HEK293 (cell line): ENCODE results near the gene AGBL3.

ENCODE experiments used
- CTCF ChIA-PET: fragments of 350-600 bp; formaldehyde crosslinking; extraction: SDS; loops from one replicate; lab custom pipeline; 2021; ENCODE audit warnings: antibody characterized with exemption; lab: Yijun Ruan, JAX
- POLR2A ChIA-PET: fragments of 300-600 bp; formaldehyde crosslinking; extraction: SDS; loops from one replicate; lab custom pipeline; 2020; ENCODE audit warnings: antibody characterized with exemption, inconsistent platforms; lab: Yijun Ruan, JAX
- H3K27ac ChIP-seq: fragments of 200-500 bp; sonication (Bioruptor generic); 2 replicates; pipeline ENCODE4 v1.5.1; 2014; ENCODE audit warnings: low read depth, low read length, control low read depth, inconsistent platforms; ENCODE audit errors: extremely low read depth
- H3K36me3 ChIP-seq, 2 experiments: fragments of 200-500 bp in 1 of 2; sonication (Bioruptor generic) in 1 of 2; 1 replicate in 1 of 2; 2 replicates in 1 of 2; pipeline ENCODE4 v1.5.1; 2014 to 2017; ENCODE audit warnings: inconsistent platforms in 2 of 2, low read length in 2 of 2; ENCODE audit not compliant: control insufficient read depth in 2 of 2, insufficient read depth in 1 of 2
- H3K4me1 ChIP-seq: fragments of 200-500 bp; sonication (Bioruptor generic); 2 replicates; pipeline ENCODE4 v1.5.1; 2014; ENCODE audit warnings: mild to moderate bottlenecking, low read length, inconsistent platforms; ENCODE audit not compliant: control insufficient read depth, insufficient read depth
- H3K4me3 ChIP-seq: 2 replicates; pipeline ENCODE4 v1.5.1; 2011; ENCODE audit warnings: low read depth, mild to moderate bottlenecking, control low read depth, low read length, moderate library complexity
- H3K9me3 ChIP-seq: fragments of 200-500 bp; sonication (Bioruptor generic); 2 replicates; pipeline ENCODE4 v1.5.1; 2014; ENCODE audit warnings: low read depth, low read length, inconsistent platforms; ENCODE audit not compliant: control insufficient read depth, insufficient read depth
- IKZF3 ChIP-seq: fragments of 450-650 bp; IDR thresholded peaks from 2 replicates; pipeline ENCODE4 v1.5.0; 2018; ENCODE audit warnings: missing biosample characterization, mild to moderate bottlenecking, missing genetic modification characterization, moderate library complexity
- OSR2 ChIP-seq: fragments of 450-650 bp; formaldehyde crosslinking; IDR thresholded peaks from 2 replicates; pipeline ENCODE4 v1.5.1; 2016; ENCODE audit warnings: missing biosample characterization, missing genetic modification characterization
- PRDM2 ChIP-seq: fragments of 450-650 bp; formaldehyde crosslinking; IDR thresholded peaks from 2 replicates; pipeline ENCODE4 v1.5.1; 2016; ENCODE audit warnings: missing biosample characterization, missing genetic modification characterization, borderline replicate concordance
- RBAK ChIP-seq: fragments of 450-650 bp; formaldehyde crosslinking; IDR thresholded peaks from 2 replicates; pipeline ENCODE4 v1.5.1; 2016; ENCODE audit warnings: missing biosample characterization, missing genetic modification characterization
- SP3 ChIP-seq: fragments of 450-650 bp; formaldehyde crosslinking; IDR thresholded peaks from 2 replicates; pipeline ENCODE4 v1.5.1; 2016; ENCODE audit warnings: missing biosample characterization, missing genetic modification characterization
- ZBTB49 ChIP-seq: fragments of 450-650 bp; formaldehyde crosslinking; IDR thresholded peaks from 2 replicates; pipeline ENCODE4 v1.5.1; 2016; ENCODE audit warnings: missing biosample characterization, missing genetic modification characterization, low read depth
- ZBTB6 ChIP-seq: fragments of 450-650 bp; formaldehyde crosslinking; IDR thresholded peaks from 2 replicates; pipeline ENCODE4 v1.5.1; 2017; ENCODE audit warnings: missing biosample characterization, missing genetic modification characterization
- ZNF132 ChIP-seq: fragments of 450-650 bp; formaldehyde crosslinking; IDR thresholded peaks from 2 replicates; pipeline ENCODE4 v1.5.1; 2017; ENCODE audit warnings: missing biosample characterization, missing genetic modification characterization, borderline replicate concordance
- ZNF146 ChIP-seq: fragments of 450-650 bp; formaldehyde crosslinking; IDR thresholded peaks from 2 replicates; pipeline ENCODE4 v1.5.1; 2016; ENCODE audit warnings: missing biosample characterization, missing genetic modification characterization
- ZNF23 ChIP-seq: fragments of 450-650 bp; formaldehyde crosslinking; IDR thresholded peaks from 2 replicates; pipeline ENCODE4 v1.5.1; 2016; ENCODE audit warnings: missing biosample characterization, missing genetic modification characterization, borderline replicate concordance
- ZNF473 ChIP-seq: fragments of 450-650 bp; formaldehyde crosslinking; IDR thresholded peaks from 2 replicates; pipeline ENCODE4 v1.5.1; 2017; ENCODE audit warnings: missing biosample characterization, missing genetic modification characterization
- ZNF548 ChIP-seq: fragments of 450-650 bp; formaldehyde crosslinking; IDR thresholded peaks from 2 replicates; pipeline ENCODE4 v1.5.1; 2016; ENCODE audit warnings: missing biosample characterization, missing genetic modification characterization
- ZNF596 ChIP-seq: fragments of 450-650 bp; IDR thresholded peaks from 2 replicates; pipeline ENCODE4 v1.5.0; 2018; ENCODE audit warnings: missing biosample characterization, mild to moderate bottlenecking, missing genetic modification characterization, moderate library complexity
- ZNF777 ChIP-seq: fragments of 450-650 bp; formaldehyde crosslinking; IDR thresholded peaks from 2 replicates; pipeline ENCODE4 v1.5.1; 2017; ENCODE audit warnings: missing biosample characterization, missing genetic modification characterization, borderline replicate concordance
- ZNF785 ChIP-seq: fragments of 450-650 bp; formaldehyde crosslinking; IDR thresholded peaks from 2 replicates; pipeline ENCODE4 v1.5.1; 2016; ENCODE audit warnings: missing biosample characterization, missing genetic modification characterization
- TF ChIP-seq, protein P1 (sequence below): fragments of 450-650 bp; formaldehyde crosslinking; IDR thresholded peaks from 2 replicates; pipeline ENCODE4 v1.5.1; 2016; ENCODE audit warnings: missing biosample characterization, missing genetic modification characterization

AGBL3 gene

GRCh38 chr7:134999136-134999535 lies 12.8 kb downstream of the AGBL3 start:
- Histone ChIP-seq H3K4me1 (no peaks in the 10 kb centered on the region), H3K36me3 (peaks cover 0 to 45% of the 10 kb centered on the region in 2 experiments; a peak in 1 of 3 replicates), H3K4me3 (no peak overlapping the region), H3K27ac (no peak overlapping the region), H3K9me3 (no peaks in the 10 kb centered on the region)
- TF ChIP-seq RBAK: no peak
- TF ChIP-seq ZBTB49 (tag by site-specific recombination): no peak
- no peak for TF ChIP-seq IKZF3 (tag by site-specific recombination)
- TF ChIP-seq ZNF23: no peak
- POLR2A ChIA-PET: no interaction called here
- CTCF ChIA-PET: no interaction called here

- H3K27ac ChIP-seq: no peak overlapping the region
- peaks cover 0 to 20% of the 10 kb centered on the region in 2 experiments; a peak in 1 of 3 replicates for H3K36me3 ChIP-seq
- POLR2A ChIA-PET: no interaction called here
- CTCF ChIA-PET: interaction anchor here (0.6 to 1.4 kb wide), 3 partner anchors 9 to 11 kb away, joined by 3 to 5 read pairs (median 4); no protein-coding TSS in a partner anchor
- no peaks in the 10 kb centered on the region for H3K9me3 ChIP-seq
- no peak overlapping the region for H3K4me3 ChIP-seq
- H3K4me1 ChIP-seq: no peaks in the 10 kb centered on the region
- TF ChIP-seq ZNF596 (tag by site-specific recombination) (no peak), PRDM2 (tag by site-specific recombination) (no peak), ZNF548 (tag by site-specific recombination) (no peak), ZNF132 (tag by site-specific recombination) (no peak), SP3 (tag by site-specific recombination) (no peak), ZNF785 (tag by site-specific recombination) (no peak), ZNF777 (tag by site-specific recombination) (no peak), ZBTB6 (tag by site-specific recombination) (no peak), ZNF146 (no peak), ZNF473 (no peak), OSR2 (tag by site-specific recombination) (no peak)
- TF ChIP-seq, protein P1, sequence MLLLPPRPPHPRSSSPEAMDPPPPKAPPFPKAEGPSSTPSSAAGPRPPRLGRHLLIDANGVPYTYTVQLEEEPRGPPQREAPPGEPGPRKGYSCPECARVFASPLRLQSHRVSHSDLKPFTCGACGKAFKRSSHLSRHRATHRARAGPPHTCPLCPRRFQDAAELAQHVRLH (tag by site-specific recombination): no peak
- TF ChIP-seq, all 188 proteins: peak for 0
These were observed 15.3 kb downstream of the AGBL3 start for GRCh38 chr7:135001390-135002165.
